HG03066 (cell line): ENCODE data around the gene PCLAF.
"Not testable (repeated sequence)": the region's sequence is repeated elsewhere in the genome, so short reads cannot be mapped to it uniquely, and the experiment has no call there.

ENCODE experiments used
- ATAC-seq: cut with Tn5 transposase; IDR thresholded peaks from one replicate; pipeline ENCODE4 v1.9.1; 2021; ENCODE audit warnings: low read depth; ENCODE audit not compliant: unreplicated experiment

Gene PCLAF

GRCh38 chr15:64326975-64327374 lies 54.3 kb downstream of the PCLAF start:
- ATAC-seq = not testable (repeated sequence)

- not testable (repeated sequence) for ATAC-seq
These were observed 54.8 kb downstream of the PCLAF start for GRCh38 chr15:64326458-64326857.

GRCh38 chr15:64324165-64324877 lies 56.9 kb downstream of the PCLAF start:
- ATAC-seq = no peak

GRCh38 chr15:64315216-64315615 lies 66.0 kb downstream of the PCLAF start:
- no peak for ATAC-seq

- ATAC-seq = no peak
These were observed 66.8 kb downstream of the PCLAF start for GRCh38 chr15:64314456-64314855.
